ENCODE data around the gene ACBD3. TPM values are rescaled to one million over a fixed set of nuclear protein-coding genes. Genes with fewer than 3 reads are reported as not detected.
"Not testable (repeated sequence)": the region's sequence is repeated elsewhere in the genome, so short reads cannot be mapped to it uniquely, and the experiment has no call there.

Gene ACBD3
- 28.2 and 37.2 TPM in 2 replicates for total RNA-seq (2014; rRNA removed; shearing (Covaris generic))

DNA sequence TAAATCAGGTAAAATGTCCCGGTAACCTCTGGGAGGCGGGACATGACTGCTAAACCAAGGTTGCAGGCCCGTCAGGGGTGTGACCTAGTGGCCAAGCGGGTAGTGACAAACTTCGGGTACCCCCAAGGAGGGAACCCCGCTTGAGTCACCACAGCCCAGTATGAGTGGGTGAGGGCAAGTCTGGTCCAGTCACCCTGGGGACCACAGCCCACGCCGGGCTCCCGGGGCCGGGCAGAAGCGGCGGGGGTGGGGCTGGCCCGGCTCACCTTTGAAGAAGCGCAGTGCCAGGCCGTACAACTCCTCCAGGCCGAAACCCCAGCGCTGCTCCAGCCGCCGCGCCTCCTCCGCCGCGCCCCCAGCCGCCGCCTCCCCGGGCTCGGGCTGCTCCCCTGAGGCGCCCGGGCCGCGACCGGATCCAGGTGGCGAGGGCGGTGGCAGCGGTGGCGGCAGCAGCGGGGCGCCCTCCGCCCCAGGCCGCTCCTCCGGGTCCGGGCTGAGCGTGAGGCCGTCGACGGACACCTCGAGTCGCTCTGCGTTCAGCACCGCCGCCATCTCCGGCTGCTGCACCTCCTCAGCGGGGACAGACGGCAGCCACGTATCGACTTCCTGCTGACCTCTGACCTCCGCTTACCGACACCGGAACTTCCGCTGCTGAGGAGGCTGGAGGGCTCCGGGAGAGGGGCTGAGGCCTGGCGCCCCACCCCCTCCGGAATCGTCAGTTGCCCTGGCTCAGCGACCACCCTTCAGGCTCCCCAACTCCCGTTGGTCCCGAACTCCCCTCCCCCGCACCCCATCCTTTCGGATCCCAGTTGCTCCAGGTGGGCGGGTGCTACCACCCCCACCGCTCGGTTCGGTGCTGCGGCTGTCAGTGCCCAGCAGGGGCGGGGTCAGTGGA lies at the start of gene ACBD3:
Gene ACBD3 (minus strand): TSS at position 618 of the 895 bp plus-strand sequence. CDS start 66 bp downstream, at position 552.
- peak; percentile 83 for DNase-seq (ENCODE audit: low read depth)

DNA sequence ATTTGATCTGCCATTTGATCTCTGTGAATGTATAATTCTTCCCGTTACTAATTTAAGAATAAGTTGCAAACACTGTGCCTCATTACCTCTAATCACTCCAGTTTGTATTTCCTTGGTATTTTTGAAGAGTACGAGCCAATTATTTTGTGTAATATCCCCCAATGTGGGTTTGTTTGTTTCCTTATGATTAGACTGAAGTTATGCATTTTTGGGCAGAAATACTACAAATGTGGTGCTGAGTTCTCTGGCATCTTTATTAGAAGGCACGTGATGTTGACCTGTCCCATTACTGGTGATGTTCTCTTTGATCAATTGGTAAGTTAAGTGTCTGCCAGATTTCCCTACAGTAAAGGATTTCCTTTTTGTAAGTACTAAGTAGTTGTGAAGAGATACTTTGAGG lies 47.3 kb upstream of the ACBD3 start:
- DNase-seq (ENCODE audit: low read depth): no peak

DNA sequence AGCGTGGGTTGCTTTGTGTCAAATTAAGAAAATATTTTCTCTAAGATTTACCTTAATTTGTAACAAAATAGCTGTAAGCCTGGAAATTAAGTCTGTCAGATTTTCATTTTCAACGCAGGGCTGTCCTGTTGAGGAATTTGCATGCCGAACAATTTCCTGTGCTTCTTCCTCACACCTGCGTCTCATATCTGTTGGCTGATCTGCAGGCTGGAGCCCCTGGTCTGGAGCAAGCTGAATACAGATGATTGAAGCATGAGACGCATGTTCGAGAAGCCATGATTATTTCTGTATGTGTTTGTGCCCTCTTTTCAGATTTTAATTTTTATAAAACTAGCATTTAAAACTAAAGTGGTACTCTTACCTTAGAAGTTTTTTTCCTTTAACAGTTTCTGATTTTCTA lies 46.8 kb upstream of the ACBD3 start:
- no peak for DNase-seq (ENCODE audit: low read depth)

DNA sequence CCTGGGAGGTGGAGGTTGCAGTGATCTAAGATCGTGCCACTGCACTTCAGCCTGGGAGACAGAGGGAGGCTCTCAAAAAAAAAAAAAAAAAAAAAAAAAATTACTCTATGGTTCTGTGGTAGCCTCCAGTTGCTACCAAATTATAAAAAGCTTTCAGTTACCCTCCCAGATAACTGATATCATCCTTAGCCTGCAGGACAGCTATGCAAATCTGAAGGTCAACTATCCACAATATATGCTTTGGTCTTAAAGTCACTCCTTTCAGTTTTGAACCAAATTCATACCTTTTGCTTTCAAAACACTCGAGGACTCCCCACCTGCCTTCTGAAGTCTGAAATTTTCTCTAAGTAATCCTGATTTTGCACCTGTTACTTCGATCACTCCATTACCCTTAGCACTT lies 40.1 kb upstream of the ACBD3 start:
- no peak for DNase-seq (ENCODE audit: low read depth)

DNA sequence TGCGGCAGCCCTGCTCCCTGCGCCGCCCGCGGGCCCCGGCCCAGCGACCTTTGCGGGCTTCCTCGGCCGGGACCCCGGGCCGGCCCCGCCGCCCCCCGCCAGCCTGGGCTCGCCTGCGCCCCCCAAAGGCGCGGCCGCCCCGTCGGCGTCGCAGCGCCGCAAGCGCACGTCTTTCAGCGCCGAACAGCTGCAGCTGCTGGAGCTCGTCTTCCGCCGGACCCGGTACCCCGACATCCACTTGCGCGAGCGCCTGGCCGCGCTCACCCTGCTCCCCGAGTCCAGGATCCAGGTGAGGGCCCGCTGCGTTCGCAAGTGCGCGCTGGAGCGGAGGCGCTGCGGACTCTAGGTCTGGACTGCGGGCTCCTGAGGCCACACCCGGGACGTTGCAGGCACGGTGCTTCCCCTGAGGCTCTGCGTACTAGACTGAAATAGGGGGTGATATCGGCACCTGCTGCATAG lies 37.3 kb upstream of the ACBD3 start:
- DNase-seq (ENCODE audit: low read depth): no peak

DNA sequence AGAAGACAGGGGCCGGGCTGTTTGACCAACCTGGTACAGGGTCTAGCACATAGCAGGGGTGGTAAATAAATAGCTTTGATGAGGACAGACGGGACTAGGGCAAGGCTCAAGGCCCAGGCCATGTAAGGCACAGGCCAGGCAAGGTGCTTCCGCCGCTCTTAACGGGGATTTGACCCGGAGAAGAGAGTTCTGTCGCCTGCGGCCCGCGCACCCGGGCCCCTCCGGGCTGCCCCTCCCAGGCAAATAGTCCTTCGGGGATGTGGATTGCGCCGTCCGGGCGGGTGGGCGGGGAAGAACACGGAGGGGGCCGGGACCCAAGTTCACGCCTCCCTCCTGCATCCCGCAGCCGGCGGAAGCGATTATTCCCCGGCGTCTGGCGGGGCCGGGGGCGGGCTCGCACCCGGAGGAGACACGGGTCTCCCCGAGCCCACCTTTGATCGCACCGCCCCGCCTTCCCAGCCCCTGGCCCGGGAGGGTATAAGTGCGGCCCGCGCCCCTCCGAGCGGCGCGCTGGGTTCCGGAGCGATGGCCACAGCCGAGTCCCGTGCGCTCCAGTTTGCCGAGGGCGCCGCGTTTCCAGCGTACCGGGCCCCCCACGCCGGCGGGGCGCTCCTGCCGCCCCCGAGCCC lies 36.7 kb upstream of the ACBD3 start, which contains the start of gene MIXL1:
Gene MIXL1 (plus strand): TSS at position 508 of the 629 bp plus-strand sequence. CDS start 18 bp downstream, at position 526.
- DNase-seq (ENCODE audit: low read depth): no peak

DNA sequence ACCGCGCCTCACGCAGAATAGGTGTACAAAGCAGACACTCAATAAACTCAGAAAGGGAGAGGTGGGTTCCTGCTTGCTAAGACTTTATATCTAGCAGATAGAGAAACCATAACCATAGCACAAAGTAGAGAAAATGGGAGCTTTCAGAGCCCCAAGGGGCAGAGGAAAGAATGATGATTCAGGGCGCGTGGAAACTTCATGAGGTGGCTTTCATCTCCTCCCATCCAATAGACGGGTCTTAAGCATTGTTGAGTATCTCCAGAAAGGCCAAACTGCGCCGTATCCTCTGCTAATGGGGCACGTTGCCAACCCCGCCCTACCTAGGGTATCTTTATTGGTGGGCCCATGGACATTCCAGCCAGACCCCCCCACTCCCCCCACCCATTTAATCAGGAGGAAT lies 36.1 kb upstream of the ACBD3 start:
- DNase-seq (ENCODE audit: low read depth): no peak

DNA sequence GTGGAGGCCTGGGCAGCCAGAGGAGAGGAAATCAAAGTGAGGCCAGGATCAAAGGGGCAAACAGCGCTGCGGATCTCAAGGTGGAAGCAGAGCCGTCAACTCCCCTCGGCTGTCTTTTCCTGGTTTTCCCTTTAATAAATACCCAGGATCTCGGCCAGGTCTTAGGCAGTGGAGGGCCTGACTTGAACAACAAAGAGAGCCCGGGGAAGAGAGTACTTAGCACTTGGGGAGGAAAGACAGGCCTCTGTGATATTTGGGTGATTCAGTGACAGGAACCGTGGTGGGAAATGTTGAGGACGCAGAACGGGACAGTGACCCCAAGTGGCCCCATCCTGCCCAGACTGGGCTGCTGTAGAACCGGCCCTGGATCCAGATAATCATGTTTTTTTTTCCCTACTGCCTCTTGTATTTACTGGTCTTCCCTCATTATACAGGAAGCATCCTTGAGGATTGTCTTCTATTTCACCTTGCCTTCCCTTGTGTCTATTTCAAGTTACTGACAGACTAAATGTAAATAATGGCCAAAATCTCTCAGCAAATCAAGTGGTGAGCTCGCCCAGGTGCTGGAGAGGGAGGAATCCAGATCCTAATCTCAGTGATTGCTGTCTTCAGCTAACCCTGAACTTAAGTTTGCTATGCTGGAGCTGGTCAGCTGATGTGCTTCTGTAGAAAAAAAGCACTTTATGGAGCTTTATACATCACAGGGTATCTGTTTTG lies 34.1 kb upstream of the ACBD3 start:
- DNase-seq (ENCODE audit: low read depth): no peak

DNA sequence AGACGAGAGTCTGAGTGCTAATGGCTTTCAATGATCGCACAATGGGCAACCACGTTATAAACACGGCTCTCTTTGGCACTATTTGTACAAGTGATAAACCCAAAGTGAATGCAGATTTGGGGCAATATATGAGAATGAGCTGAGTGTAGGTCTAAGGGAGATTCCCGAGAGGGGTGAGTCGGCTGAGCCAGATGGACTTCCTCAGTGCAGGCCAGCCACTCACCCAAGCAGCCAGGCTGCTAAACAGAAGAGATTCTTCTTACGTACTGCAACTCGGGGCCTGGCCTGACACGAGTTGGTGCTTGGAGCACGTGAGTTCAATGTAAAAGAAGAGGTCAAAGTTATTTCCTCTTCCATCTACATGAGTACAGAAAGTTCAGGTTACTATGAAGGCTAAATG lies 30.7 kb upstream of the ACBD3 start:
- no peak for DNase-seq (ENCODE audit: low read depth)

DNA sequence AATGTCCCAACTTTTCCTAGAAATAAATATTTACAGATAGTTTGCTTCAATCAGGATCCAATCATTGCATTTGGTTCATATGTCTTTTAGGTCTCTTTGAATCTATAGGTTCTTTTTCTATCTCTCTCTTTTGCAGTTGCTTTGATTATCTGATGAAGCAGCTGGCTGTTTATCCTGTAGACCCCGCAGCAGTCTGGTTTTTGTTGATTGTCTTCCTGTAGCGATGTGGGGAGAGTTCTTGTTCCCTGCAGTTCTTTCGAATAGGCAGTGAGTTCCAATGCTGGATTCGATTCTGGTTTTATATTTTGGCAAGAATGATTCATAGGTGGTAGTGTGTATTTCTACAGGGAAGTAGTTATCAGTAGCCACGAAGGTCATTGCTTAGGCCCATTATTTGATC lies 29.5 kb upstream of the ACBD3 start:
- no peak for DNase-seq (ENCODE audit: low read depth)

DNA sequence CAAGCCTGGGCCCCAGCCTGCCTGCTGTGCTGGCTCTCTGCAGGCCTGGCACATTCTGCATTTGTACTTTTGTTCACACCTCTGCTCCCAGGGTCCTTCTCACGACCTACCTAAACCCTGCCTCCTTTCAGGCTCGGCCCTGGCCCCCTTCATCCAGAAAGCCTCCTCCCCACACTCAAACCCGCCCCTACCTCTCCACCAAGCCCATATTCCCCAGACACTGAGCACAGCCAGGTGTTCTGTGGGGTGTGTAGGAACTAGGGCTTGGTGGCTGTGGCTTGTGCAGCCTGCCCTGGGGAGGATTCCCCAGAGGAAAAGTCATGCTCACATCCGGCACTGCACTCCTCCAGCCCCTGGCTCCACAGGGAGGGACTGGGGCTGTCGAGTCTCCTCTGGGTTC lies 28.7 kb upstream of the ACBD3 start:
- no peak for DNase-seq (ENCODE audit: low read depth)

DNA sequence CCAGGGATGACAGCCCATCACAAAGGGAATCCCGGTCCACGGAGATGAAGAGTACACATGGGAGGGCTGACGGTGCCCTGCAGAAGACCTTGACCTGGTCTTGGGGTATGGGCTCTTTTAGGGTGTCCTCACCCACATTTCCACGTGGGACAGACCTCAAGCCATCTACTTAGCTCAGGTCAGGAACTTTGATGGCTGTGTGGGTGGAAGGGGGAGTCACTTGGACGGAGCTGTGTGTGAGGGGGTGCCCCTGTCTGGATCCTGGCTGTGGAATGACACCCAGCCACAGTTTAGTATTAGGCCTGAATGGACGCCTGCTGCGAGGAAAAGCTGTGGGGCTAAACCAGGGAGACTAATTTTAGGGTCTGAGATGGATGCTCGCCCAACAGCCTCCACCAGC lies 26.0 kb upstream of the ACBD3 start:
- no peak for DNase-seq (ENCODE audit: low read depth)

DNA sequence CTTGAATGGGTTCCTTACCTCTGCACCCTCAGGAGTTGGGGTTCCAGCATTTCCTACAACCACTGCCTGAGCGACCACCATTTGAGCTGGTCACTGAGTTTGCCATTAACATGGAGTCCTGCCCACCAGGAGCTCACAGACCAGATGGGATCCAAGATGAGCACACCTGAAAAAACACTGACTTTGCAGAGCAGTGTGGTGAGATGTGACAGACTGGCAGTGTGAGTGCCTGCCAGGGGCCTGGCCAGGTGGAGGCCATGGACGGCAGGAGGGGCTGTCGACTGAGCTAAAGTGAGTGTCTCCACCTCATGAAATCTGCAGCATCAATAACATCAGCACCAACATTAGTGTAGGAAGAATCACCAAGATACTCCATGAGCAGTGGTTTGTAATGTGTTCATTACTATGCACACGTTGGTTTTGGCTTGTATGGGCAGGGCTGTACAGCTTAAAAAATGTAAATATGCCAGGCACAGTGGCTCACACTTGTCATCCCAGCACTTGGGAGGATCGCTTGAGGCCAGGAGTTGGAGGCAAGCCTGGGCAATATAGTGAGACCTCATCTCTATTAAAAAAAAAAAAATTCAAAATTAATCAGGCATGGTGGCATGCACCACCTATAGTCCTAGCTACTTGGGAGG lies 24.8 kb upstream of the ACBD3 start:
- no peak for DNase-seq (ENCODE audit: low read depth)

DNA sequence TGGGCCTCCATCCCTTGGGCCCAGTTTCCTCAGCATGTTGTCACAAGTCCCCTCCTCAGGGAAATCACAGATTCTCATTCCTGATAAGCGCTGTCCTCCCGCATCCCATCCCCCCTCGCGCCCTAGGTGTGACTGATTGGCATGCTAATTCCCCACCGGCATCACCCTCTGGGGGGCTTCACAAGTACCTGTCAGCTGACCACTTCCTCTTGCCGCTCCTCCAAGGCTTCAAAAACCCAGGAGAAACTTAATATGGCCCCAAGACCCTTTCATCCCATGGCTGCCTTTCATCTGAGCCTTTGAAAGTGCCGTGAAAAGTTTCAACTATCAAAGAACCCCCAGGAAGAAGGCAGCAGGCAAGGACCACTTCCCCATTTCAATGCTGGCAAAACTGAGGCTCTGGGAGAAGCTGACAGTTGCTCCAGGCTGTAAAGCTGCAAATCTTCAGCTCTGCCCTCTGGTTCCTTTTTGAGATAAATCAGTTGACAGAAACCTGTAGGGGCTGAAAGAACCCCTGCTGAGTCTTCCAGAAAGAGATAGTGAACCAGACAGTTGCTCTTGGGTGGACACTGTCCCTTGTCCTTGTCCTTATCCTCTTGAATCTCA lies 24.1 kb upstream of the ACBD3 start:
- DNase-seq (ENCODE audit: low read depth): no peak

DNA sequence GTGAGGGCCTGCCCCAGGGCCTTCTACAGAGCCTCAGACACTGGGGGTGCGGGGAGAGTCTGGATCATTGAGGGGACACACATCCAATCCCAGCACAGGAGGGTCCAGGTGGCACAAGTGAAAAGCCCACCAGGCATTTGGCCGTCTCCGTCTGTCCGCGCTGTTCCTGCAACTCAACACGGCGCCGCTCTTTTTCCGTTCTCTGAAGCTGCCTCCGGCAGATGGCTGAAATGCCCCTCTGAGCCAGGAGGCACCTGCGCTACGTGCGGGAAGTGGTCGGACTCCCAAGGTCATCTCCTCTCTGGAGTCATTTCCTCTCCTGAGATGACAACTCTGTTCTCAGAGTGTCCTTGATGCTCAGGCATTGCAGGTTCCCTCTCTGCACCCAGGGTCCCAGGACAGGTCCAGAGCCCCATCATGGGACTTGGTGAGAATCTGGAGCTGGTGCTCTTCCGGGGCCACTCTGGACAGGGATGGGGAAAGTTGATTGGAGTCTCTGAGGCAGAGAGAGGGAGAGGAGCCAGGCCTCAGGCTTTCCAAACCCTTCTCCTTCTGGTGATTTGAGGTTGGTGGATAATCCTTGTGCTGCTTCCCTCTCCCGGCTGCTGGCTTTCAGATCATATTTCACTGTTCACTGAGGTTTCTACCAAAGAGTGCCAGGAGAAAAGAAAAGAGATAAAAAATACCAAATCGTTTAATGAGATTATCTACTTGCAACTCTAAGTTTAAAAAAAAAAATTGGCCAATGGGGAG lies 22.9 kb upstream of the ACBD3 start:
- no peak for DNase-seq (ENCODE audit: low read depth)

DNA sequence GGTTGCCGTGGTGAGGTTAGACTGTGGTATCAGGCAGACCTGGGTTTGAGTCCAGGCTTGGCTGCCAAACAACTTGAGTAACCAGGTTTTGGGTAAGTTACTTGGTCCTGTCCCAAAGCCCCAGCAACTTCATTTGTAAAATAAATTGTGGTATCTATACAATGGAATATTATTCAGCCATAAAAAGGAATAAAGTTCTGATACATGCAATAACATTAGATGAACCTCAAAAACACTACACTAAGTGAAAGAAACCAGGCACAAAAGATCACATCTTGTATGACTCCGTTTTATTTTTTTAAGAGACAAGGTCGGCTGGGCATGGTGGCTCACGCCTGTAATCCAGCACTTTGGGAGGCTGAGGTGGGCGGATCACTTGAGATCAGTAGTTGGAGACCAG lies 20.5 kb upstream of the ACBD3 start:
- DNase-seq (ENCODE audit: low read depth): no peak

DNA sequence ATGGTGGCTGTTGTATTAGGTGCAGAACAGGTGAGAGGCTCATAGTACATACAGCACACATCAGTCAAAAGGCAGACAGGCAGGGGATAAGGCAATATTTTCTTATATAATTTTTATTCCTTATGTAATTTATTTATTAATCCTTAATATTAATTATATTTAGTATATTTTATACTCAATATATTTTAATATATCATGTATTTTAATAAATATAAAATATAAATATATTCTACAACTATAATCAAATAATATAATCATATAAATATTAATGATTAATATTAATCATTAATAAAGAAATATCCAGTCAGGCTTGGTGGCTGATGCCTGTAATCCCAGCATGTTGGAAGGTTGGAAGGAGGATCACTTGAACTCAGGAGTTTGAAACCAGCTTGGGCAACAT lies 17.7 kb upstream of the ACBD3 start:
- no peak for DNase-seq (ENCODE audit: low read depth)

DNA sequence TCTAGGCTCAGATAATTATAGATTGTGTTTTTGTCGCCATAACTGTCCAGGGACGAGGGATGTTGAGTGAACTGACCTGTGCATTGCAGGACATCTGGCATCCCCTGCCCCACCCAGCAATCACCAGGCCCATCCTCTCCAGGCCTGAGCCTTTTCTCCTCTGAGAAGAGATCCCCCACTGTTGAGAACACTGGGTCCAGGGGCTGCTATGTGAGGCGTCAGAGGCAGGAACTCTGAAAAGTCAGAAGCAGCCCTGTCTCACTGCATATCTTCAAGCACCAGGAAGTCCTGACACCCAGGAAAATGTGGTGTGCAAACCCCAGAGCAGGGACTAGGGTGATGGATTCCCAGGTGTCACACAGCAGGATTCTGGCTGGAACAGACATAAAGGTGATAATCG lies 17.1 kb upstream of the ACBD3 start:
- DNase-seq (ENCODE audit: low read depth): no peak

DNA sequence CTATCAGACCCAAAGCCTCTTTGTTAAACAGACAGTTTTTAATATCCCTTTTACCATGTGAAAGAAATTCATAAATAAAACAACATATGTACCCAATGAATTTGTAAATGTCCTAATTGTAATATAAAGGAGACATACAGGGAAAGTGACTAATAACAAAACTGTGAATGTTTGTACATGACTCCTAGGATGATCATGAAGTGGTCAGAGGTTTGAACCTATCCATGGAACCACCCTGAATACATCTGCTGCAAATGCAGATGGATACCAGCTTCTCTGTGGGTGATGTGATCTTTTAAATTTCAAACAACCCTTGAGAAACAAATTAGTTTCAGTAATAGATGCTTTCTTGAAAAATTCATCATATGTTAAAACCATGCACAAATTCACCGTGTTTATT lies 16.7 kb upstream of the ACBD3 start:
- DNase-seq (ENCODE audit: low read depth): no peak

DNA sequence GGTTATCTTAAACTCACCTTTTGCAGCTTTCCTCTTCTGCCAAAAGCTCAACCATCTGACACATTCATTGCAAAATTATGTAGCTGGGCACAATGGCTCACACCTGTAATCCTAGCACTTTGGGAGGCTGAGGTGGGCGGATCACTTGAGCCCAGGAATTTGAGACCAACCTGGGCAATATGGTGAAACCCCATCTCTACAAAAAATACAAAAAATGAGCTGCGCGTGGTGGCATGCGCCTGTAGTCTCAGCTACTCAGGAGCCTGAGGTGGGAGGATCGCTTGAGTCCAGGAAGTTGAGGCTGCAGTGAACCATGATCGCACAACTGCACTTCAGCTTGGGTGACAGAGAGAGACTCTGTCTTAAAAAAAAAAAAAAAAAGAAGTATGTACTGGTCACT lies 16.1 kb upstream of the ACBD3 start:
- not testable (repeated sequence) for DNase-seq (ENCODE audit: low read depth)

DNA sequence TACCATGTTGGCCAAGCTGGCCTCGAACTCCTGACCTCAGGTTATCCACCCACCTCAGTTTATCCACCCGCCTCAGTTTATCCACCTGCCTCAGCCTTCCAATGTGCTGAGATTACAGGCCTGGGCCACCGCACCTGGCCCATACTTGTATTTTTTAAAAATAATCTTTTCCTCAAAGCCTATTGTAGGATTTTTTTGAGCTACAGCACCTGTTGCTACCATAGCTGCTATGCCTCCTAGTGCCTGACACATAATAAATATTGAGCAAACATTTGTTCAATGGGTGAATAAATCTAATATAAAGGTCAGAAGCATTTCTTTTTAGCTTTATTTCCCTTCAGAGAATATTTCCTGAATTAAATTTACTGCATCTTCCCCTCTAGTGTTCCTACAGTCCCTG lies 15.7 kb upstream of the ACBD3 start:
- no peak for DNase-seq (ENCODE audit: low read depth)
